Measurements from ENCODE around the gene GPR35. TPM values are rescaled to one million over a fixed set of nuclear protein-coding genes. Genes with fewer than 3 reads are reported as not detected.

Gene GPR35
- total RNA-seq, 2 donors from 2014 or later = 1.1 to 1.3 TPM

DNA sequence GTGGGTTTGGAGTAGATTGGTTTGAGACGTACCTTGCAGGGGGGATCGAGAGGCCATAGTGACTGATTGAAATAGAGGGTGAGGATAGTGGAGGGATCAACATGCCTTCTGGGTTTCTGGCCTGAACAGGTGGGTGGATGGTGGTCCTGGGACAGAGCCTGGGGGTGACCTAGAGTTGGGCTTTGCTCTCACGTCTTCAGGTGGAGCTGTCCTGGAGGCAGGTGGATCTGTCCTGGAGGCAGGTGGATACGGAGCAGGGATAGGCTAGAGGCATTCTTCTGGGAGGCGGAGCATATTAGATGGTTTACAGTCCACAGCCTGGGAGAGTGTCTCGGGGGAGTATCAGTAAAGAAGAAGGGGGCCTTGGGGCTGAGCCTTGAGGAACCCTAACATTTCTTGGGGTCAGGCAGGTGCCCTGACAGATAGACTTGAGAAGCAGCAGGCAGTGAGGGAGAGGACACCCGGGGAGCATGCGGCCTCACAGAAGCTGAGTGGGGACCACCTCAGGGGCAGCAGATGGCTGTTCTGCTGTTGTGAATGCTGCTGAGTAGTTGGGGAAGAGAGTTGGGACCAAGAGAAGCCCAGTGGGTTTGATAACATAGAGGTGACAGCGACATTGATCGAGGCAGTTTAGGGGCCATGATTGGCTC, 37.1 kb upstream of the GPR35 start:
- intact Hi-C loops (cut with DNase I) = no loop called here
- ATAC-seq (no peak), DNase-seq (peak; percentile 7)

DNA sequence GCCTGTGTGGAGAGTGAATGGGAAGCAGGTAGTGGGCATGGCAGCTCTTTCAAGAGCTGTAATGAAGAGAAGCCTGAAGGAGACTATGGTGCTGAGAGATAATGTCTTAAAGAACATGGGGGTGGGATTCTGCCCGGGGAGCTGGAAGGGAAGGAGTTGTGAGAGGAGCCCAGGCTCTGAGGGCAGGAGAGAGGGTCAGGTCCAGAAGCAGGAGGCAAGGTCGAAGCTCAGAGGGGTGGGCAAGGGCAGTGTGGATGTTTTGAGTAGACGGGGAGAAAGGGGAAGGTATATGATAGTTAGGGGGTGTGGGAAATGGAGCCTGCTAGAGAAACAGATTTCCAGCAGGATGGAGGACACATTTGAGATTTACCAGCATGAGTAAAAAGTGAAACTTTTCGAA, 36.6 kb upstream of the GPR35 start:
- DNase-seq = peak; percentile 8
- no peak for ATAC-seq
- intact Hi-C loops (cut with DNase I) = no loop called here

DNA sequence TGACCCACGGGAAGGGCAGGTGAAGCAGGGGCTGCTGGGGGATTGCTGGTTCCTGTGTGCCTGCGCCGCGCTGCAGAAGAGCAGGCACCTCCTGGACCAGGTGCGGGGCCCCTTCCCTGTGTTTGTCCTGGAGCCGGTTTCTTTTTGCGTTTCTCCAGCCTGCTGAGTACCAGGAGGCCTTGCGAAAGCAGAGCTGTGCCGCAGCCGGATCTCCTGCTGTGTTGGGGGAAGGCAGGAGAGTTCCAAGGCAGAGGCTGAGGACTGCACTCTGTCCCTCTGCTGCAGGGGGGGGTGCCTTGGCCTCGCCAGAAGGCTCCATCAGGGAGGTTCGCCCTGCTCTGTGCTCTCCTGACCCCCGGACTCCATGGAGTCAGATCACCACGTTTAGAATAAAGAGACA, 35.9 kb upstream of the GPR35 start:
- intact Hi-C loops (cut with DNase I) = no loop called here
- ATAC-seq (no peak), DNase-seq (peak; percentile 16)

DNA sequence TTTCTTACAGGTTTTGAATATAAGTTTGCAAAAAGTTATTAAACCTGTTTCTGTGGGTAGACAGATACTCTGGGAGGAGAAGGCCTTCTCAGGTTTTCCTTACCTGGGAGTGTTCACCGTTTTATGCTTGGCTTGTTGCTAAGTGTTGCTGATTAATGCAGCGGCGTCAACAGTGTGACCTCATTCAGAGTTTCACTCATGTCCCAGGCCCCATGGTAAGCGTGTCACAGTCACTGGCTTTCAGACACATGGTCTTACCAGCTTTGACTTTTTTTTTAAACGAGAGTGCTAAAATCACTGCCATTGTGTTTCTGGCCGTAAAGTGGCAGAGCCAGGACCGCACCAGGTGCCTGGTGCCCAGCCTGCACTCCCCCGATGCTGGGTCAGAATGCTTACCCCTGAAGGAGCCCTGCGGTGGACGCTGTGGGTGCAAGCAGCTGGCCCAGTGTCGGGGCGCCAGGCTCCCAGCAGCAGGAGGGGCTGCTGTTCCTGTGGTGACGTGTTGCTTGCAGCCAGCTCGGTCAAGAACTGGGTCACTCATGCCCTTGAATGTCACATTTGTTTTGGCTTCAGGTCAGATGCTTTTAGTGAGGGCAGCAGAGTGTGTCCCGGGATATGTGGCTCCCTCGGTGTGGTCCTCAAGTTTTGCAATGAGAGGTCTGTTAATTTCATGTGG, 35.3 kb upstream of the GPR35 start:
- intact Hi-C loops (cut with DNase I) = no loop called here
- DNase-seq (peak; percentile 5), ATAC-seq (no peak)

DNA sequence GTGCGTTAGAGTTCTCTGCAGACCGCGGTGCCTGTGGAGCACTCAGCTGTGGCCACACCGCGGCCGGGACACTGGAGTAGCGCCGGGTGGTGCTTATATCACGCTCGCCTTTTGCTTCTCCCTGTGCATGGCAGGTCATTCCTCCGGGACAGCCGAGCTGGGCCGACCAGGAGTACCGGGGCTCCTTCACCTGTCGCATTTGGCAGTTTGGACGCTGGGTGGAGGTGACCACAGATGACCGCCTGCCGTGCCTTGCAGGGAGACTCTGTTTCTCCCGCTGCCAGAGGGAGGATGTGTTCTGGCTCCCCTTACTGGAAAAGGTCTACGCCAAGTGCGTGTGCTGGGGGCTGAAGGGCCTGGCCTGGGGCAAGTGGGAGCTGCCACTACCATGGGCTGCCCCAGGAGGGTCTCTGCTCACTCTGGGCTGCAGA, 34.6 kb upstream of the GPR35 start:
- intact Hi-C loops (cut with DNase I) = no loop called here
- DNase-seq = peak; percentile 19
- ATAC-seq = no peak

DNA sequence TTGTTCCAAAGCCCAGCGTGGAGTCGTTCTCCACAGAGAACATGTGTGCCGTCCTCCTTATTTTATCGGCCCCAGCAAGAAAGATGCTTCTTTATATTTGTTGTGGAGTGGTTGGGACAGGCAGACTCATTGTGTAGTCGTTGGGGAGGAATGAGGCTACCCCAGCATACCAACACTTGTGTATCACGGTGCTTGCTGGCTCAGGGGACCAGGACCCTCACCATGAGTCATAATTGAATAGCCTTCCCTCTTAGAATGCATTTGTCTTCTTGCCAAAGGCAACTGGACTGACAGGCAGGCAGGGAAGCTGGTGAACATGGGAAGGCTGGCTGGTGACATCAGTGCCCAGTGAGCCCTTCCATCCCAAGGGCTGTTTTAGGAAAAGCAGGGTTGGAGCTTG, 34.1 kb upstream of the GPR35 start:
- intact Hi-C loops (cut with DNase I) = no loop called here
- ATAC-seq (no peak), DNase-seq (no peak)

DNA sequence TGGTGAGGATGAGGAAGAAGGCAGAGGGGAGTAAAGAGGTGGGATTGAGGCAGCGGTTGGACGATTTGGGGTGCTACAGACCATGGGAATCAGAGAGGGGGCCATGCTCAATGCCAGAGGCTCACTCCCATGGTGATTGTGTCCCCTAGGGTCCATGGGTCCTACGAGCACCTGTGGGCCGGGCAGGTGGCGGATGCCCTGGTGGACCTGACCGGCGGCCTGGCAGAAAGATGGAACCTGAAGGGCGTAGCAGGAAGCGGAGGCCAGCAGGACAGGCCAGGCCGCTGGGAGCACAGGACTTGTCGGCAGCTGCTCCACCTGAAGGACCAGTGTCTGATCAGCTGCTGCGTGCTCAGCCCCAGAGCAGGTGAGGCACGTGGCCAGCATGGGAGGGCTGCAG, 33.5 kb upstream of the GPR35 start:
- DNase-seq (peak; percentile 10), ATAC-seq (no peak)
- intact Hi-C loops (cut with DNase I) = no loop called here

DNA sequence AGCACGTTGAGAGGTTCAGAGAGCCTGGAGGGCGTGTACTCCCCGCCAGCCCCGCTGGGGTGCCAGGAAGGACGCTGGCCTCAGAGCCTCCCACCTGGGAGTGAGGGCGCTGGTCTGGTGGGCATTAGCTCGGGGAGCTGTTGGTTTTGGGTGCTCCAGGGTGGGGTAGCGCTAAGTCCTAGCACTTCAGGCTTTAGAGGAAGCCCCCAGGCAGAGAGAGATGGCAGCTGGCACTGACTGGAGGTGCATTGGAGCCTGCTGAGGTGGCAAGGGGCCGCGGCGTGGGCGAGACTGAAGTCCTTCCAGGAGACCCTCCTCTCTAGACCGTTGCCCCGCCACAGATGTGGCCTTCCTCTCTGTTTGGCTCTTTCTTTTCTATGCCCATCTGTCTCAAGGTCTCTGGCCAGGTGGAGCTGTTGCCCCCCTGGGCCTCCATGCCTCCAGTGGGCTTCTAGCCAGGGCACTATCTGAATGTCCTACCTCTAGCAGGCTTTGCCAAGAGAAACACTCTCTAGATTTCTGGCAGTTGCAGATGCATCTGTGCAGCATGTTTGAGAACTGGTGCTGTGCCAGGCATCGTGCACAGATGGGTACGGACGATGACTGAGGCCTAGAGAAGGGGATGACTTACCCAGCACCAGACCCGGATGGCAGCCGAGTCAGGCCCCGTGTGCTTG, 32.1 kb upstream of the GPR35 start:
- peak; percentile 16 to 47 for ATAC-seq
- intact Hi-C loops (cut with DNase I) = no loop called here

DNA sequence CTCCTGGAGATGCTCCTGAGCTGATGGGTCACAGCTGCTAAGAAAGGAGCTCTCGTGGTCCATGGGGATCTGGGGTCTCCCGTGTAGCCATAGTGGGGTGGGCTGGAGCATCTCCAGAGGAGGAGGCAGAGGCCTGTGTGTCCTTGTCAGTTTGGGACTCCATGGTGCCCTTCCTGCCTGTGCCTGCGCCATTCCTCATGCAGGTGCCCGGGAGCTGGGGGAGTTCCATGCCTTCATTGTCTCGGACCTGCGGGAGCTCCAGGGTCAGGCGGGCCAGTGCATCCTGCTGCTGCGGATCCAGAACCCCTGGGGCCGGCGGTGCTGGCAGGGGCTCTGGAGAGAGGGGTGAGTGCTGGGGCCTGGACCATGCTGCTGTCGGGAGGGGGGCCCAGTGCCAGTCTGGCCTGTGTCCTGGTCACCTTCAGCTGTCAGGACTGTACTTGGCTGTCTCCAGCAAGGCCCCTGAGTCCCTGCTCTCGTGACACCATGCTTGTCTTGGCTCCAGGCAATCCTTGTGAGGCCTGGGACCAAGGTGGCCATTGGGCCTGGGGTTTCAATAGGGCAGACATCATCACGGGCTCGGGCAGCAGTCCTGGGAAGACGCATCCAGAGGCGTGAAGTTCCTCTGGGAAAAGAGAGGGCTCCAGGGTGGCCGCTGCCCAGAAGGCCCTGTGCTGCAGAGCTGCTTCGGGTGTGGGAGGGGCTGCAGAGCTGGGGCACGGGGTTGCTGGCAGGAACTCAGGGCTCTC, 31.4 kb upstream of the GPR35 start:
- intact Hi-C loops (cut with DNase I) = no loop called here
- DNase-seq (peak; percentile 46), ATAC-seq (peak; percentile 57 to 70)

More for the DNA sequence above, 32.1 kb upstream of the GPR35 start:
- DNase-seq = peak; percentile 28

DNA sequence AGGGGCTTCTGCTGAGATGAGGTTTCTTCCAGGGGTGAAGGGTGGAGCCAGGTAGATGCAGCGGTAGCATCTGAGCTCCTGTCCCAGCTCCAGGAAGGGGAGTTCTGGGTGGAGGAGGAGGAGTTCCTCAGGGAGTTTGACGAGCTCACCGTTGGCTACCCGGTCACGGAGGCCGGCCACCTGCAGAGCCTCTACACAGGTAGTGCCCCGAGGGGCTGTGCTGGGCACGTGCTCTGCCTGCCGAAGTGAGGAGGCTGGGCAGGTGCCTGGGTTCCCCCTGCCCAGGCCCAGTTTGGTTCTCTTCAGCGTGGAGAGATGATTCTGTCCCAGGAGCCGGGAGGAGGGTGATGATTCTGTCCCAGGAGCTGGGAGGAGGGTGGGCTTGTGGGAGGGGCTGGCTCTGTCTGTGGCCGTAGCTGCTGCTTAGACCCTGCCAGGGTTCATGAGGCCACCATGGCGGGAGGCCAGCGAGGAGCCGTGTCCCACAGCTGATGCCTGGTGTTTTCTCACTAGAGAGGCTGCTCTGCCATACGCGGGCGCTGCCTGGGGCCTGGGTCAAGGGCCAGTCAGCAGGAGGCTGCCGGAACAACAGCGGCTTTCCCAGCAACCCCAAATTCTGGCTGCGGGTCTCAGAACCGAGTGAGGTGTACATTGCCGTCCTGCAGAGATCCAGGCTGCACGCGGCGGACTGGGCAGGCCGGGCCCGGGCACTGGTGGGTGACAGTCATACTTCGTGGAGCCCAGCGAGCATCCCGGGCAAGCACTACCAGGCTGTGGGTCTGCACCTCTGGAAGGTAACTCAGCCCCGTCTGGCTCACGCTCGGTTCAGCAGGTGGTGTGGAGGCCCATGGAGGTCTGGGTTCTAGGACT, 30.5 kb upstream of the GPR35 start:
- ATAC-seq (no peak), DNase-seq (peak; percentile 20)

DNA sequence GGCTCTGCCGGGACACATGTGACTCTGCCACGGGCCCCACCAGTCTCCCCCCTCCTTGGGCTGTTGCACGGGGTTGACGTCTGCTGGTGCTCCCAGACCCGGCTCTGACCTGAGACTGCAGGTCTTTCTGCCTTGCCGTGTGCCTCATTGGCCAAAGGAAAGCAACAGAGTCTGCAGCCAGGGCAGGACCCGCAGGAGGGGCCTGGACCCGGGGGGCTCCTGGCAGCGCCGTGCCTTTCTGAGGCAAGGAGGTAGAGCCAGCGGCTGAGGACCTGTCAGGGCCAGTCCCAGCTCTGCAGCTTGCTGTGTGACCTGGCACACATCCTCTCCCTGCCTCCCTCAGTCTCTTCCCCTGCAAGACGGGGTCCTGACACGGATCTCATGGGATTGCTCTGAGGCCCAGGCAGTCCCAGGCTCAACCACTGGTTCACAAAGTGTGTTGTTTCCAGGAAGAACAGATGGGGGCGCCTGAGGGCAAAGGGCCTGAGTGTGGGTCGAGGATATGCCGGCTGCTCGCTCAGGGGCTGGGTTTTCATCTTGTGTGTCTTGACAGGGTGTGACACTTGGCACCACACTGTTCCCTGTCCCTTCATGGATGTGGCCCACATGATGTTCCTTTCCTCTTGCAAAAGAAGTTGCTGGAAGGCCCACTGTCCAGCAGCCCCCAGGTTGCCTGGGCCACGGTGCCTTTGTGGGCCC, 29.8 kb upstream of the GPR35 start:
- ATAC-seq = peak in 1 of 2 donors; percentile 10
- intact Hi-C loops (cut with DNase I) = no loop called here
- peak; percentile 18 for DNase-seq

More for the DNA sequence above, 30.5 kb upstream of the GPR35 start:
- intact Hi-C loops (cut with DNase I) = no loop called here

DNA sequence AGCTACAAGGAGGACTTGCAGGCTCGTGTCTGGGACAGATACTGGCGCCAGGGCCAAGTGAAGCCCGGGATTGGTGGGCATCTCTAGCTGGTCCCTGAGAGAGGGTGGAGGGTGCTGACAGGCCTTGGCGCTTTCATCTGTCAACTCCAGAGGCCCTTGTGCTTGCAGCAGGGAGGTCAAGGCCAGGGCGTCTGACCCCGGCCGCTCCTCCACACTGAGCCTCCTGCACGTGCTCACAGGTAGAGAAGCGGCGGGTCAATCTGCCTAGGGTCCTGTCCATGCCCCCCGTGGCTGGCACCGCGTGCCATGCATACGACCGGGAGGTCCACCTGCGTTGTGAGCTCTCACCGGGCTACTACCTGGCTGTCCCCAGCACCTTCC, 29.2 kb upstream of the GPR35 start:
- DNase-seq = peak; percentile 22
- intact Hi-C loops (cut with DNase I) = no loop called here
- peak; percentile 2 to 40 for ATAC-seq

DNA sequence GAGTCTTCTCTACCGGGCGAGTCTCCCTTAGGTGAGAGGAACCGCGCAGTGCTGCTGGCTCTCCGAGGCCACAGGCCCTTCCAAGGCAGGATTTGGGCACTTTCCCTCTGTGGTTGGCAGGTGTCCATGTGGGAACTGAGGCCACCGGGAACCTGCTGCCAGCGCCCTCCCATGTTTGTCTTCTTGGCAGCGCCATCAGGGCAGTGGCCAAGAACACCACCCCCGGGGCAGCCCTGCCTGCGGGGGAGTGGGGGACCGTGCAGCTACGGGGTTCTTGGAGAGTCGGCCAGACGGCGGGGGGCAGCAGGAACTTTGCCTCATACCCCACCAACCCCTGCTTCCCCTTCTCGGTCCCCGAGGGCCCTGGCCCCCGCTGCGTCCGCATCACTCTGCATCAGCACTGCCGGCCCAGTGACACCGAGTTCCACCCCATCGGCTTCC, 28.8 kb upstream of the GPR35 start:
- intact Hi-C loops (cut with DNase I) = no loop called here
- DNase-seq (peak; percentile 64), ATAC-seq (peak; percentile 46 to 74)

DNA sequence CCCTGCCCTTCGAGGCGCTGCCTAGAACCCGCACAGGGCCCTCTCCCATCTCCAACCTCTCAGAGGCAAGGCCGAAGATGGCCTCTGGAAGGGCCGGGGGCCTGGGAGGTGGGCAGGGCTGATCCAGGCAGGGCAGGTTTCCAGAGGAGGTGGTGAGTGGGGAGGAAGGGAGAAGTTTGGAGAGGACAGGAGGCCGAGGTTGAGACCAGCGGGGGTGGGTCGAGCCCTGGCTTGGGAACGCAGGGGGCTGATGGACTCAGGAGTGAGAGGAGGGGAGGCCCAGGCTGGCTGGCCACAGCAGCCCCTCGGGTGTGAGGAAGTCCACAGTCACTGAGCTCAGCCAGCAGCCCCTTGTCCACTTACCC, 28.2 kb upstream of the GPR35 start:
- ATAC-seq (no peak), DNase-seq (no peak)
- intact Hi-C loops (cut with DNase I) = no loop called here

DNA sequence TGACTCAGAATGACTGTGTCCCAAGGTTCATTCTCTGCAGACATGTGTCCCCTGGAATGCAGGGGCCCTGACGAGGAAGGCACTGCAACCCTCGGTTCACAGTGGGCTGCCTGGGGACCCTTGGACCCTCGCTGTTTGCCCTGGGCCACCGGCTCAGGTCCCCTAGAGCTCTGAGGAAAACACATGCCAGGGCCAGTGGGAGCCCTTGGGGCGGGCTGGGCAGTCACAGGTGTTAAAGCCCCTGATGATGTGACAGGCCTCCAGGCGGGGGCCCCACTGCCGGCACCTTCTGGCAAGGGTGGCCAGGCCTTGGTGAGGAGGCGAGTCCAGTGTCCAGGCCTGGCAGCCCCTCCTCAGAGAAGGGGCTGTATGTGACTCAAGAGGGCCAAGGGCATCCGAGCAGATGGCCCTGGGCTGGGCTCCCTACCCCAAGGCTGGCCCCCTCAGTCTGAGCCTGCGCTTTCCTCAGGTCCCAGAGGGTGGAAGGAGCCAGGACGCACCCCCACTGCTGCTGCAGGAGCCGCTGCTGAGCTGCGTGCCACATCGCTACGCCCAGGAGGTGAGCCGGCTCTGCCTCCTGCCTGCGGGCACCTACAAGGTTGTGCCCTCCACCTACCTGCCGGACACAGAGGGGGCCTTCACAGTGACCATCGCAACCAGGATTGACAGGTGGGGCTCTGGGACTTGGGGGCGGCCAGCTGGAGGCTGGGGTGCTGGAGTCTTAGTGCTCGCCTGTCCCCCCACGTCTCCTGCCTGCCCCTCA, 27.7 kb upstream of the GPR35 start:
- DNase-seq = peak; percentile 17
- intact Hi-C loops (cut with DNase I) = no loop called here
- ATAC-seq = no peak

DNA sequence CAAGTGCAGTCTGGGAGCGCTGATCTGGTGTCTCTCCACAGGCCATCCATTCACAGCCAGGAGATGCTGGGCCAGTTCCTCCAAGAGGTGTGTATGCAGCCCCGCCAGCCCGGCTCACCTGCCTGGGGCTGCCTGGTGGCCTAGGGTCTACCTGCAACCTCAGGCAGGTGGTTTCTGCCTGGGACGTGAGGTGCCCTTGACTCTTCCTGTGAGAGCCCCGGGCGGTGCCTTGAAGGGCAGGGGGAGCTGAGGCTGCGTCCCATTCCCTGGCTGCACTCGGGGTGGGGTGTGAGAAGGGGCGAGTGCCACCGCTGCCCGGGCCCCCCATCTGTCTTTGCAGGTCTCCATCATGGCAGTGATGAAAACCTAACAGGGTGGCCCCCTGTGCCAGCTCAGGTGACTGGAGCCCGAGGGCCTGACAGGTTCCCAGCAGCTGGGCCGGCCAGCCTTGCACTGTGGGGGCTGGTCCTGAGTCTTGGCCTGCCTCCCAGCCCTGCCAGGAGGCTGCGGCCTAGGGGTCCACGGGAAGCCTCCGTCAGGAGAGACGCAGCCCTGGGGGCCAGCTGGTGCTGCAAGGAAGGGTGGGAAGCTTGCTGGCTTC, 26.9 kb upstream of the GPR35 start:
- DNase-seq = peak; percentile 18
- intact Hi-C loops (cut with DNase I) = no loop called here
- ATAC-seq = no peak

DNA sequence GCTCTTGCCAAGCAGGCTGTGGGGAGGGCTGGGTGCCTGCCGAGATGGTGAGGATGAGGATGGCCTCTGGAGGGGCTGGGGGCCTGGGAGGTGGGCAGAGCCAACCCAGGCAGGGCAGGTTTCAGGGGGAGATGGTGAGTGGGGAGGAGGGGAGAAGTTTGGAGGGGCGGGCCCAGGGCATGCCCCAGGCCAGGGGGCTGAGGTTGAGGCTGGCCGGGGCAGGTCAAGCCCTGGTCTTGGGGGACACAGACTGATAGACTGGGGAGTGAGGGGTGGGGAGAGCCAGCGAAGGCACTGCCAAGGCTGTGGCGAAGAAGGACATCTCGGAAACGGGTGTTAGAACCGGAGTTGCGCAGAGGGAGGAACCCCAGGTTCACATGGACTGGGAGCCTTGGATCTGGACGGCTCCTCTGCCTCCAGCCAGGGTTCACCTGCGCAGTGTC, 26.1 kb upstream of the GPR35 start:
- ATAC-seq (no peak), DNase-seq (peak; percentile 18)
- intact Hi-C loops (cut with DNase I) = no loop called here
